KOPT-K1 (cell line): ENCODE data around the gene SAE1.

Experiments used
- H3K27ac ChIP-seq: fragments of 200-600 bp; sonication (generic); 2 replicates; pipeline ENCODE4 v1.5.1; 2016; ENCODE audit warnings: antibody characterized with exemption, mild to moderate bottlenecking, low read depth, low read length; ENCODE audit not compliant: poor library complexity, severe bottlenecking
- H3K36me3 ChIP-seq: fragments of 200-600 bp; sonication (generic); 2 replicates; pipeline ENCODE4 v1.5.1; 2017; ENCODE audit warnings: antibody characterized with exemption, mild to moderate bottlenecking, low read length, moderate library complexity; ENCODE audit not compliant: insufficient read depth
- H3K9me3 ChIP-seq: fragments of 200-600 bp; sonication (generic); 2 replicates; pipeline ENCODE4 v1.5.1; 2017; ENCODE audit warnings: antibody characterized with exemption, low read length, mild to moderate bottlenecking; ENCODE audit not compliant: insufficient read depth, poor library complexity, severe bottlenecking

Gene SAE1

GRCh38 chr19:47112166-47112996 is 18.3 kb upstream of the SAE1 start:
- Histone ChIP-seq H3K36me3 (peaks cover 27% of the 10 kb centered on the region), H3K9me3 (no peaks in the 10 kb centered on the region), H3K27ac (peak overlapping the region; percentile 100)

- no peaks in the 10 kb centered on the region for H3K9me3 ChIP-seq
- H3K36me3 ChIP-seq, result peaks cover 19% of the 10 kb centered on the region
- peak within 1 kb of the TSS; percentile 100 for H3K27ac ChIP-seq
Measured at GRCh38 chr19:47112997-47113849, 17.4 kb upstream of the SAE1 start, which contains the start of gene ZC3H4. Gene ZC3H4 (minus strand): TSS chr19:47113776. CDS start chr19:47112584, 1,192 bp downstream.

GRCh38 chr19:47113850-47114651 is 16.6 kb upstream of the SAE1 start:
- Histone ChIP-seq H3K9me3 (no peaks in the 10 kb centered on the region), H3K36me3 (peaks cover 17% of the 10 kb centered on the region), H3K27ac (peak overlapping the region; percentile 100)

- Histone ChIP-seq H3K36me3 (no peaks in the 10 kb centered on the region), H3K27ac (no peak overlapping the region)
Measured at GRCh38 chr19:47120470-47121067, 10.1 kb upstream of the SAE1 start.

GRCh38 chr19:47122359-47123335 is 8.0 kb upstream of the SAE1 start:
- Histone ChIP-seq H3K27ac (no peak overlapping the region), H3K9me3 (no peaks in the 10 kb centered on the region), H3K36me3 (no peaks in the 10 kb centered on the region)

More at GRCh38 chr19:47120470-47121067, 10.1 kb upstream of the SAE1 start:
- H3K9me3 ChIP-seq, result no peaks in the 10 kb centered on the region

GRCh38 chr19:47123406-47123805 is 7.2 kb upstream of the SAE1 start:
- no peak overlapping the region for H3K27ac ChIP-seq

GRCh38 chr19:47124937-47125668 is 5.5 kb upstream of the SAE1 start:
- Histone ChIP-seq H3K36me3 (no peaks in the 10 kb centered on the region), H3K27ac (no peak overlapping the region), H3K9me3 (no peaks in the 10 kb centered on the region)

More at GRCh38 chr19:47123406-47123805, 7.2 kb upstream of the SAE1 start:
- H3K9me3 ChIP-seq, result no peaks in the 10 kb centered on the region
- no peaks in the 10 kb centered on the region for H3K36me3 ChIP-seq

GRCh38 chr19:47125669-47125938 is 5.0 kb upstream of the SAE1 start:
- Histone ChIP-seq H3K36me3 (no peaks in the 10 kb centered on the region), H3K9me3 (no peaks in the 10 kb centered on the region), H3K27ac (no peak overlapping the region)

GRCh38 chr19:47129579-47129978 is 1.1 kb upstream of the SAE1 start:
- Histone ChIP-seq H3K36me3 (peaks cover 27% of the 10 kb centered on the region), H3K9me3 (no peaks in the 10 kb centered on the region), H3K27ac (no peak overlapping the region)

GRCh38 chr19:47130120-47130588 is 481 bp upstream of the SAE1 start:
- Histone ChIP-seq H3K9me3 (no peaks in the 10 kb centered on the region), H3K36me3 (peaks cover 31% of the 10 kb centered on the region), H3K27ac (peak overlapping the region; percentile 96)

- Histone ChIP-seq H3K36me3 (peaks cover 52% of the 10 kb centered on the region), H3K27ac (peak overlapping the region; percentile 96), H3K9me3 (no peaks in the 10 kb centered on the region)
Measured at GRCh38 chr19:47132194-47132852, 1.7 kb downstream of the SAE1 start.

GRCh38 chr19:47133021-47133471 is 2.4 kb downstream of the SAE1 start:
- H3K9me3 ChIP-seq, result no peaks in the 10 kb centered on the region
- peaks cover 56% of the 10 kb centered on the region for H3K36me3 ChIP-seq
- peak overlapping the region; percentile 19 for H3K27ac ChIP-seq
